HG02884 (cell line): Measurements from ENCODE around the gene CELA3A.
"Not testable (repeated sequence)": the region's sequence is repeated elsewhere in the genome, so short reads cannot be mapped to it uniquely, and the experiment has no call there.

Experiments
- ATAC-seq: cut with Tn5 transposase; IDR thresholded peaks from one replicate; pipeline ENCODE4 v1.9.1; 2021; ENCODE audit warnings: mild to moderate bottlenecking, moderate library complexity; ENCODE audit not compliant: unreplicated experiment

Gene CELA3A

GRCh38 chr1:21980515-21981220 is 20.8 kb upstream of the CELA3A start:
- not testable (repeated sequence) for ATAC-seq

- ATAC-seq: not testable (repeated sequence)
Measured at GRCh38 chr1:21981253-21981652, 20.2 kb upstream of the CELA3A start.

- not testable (repeated sequence) for ATAC-seq
Measured at GRCh38 chr1:21982122-21982521, 19.3 kb upstream of the CELA3A start.

DNA sequence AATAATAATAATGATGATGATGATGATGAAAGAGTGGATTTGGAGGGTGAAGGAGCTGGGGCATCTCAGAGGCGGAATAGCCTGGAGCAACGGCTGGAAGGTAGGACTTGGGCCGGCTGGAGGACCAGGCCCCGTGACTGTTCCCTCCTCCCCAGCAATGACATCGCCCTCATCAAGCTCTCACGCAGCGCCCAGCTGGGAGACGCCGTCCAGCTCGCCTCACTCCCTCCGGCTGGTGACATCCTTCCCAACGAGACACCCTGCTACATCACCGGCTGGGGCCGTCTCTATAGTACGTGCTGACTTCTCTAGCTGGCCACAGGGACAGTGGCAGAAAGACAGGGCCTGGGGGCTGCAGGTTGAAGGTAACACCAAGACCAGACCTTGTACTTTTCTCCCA is 17.9 kb upstream of the CELA3A start:
- not testable (repeated sequence) for ATAC-seq

- ATAC-seq: not testable (repeated sequence)
Measured at GRCh38 chr1:21985893-21986292, 15.6 kb upstream of the CELA3A start.

- ATAC-seq: not testable (repeated sequence)
Measured at GRCh38 chr1:21986386-21986785, 15.1 kb upstream of the CELA3A start.

DNA sequence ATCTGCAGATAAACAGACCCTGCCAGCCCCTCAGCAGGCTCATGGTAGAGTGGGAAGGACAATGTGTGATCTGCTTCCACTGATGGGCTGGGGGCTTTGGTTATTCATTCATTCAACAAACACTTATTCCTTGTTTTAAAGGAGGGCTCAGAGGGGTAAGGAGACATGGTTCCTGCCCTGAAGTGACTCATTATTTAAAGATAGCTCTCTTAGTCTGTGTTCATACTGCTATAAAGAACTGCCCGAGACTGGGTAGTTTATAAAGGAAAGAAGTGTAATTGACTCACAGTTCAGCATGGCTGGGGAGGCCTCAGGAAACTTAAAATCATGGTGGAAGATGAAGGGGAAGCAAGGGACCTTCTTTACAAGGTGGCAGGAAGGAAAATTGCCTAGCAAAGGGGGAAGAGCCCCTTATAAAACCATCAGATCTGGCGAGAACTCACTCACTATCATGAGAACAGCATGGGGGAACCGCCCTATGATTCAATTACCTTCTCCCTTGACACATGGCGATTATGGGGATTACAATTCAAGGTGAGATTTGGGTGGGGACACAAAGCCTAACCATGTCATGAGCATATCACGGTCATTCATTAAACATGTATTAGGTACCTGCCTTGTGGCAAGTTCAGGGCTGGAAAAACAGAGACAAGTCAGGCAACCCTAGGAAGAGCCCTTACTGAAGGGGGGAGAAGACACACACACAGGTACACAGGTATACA is 11.6 kb upstream of the CELA3A start:
- ATAC-seq: not testable (repeated sequence)

DNA sequence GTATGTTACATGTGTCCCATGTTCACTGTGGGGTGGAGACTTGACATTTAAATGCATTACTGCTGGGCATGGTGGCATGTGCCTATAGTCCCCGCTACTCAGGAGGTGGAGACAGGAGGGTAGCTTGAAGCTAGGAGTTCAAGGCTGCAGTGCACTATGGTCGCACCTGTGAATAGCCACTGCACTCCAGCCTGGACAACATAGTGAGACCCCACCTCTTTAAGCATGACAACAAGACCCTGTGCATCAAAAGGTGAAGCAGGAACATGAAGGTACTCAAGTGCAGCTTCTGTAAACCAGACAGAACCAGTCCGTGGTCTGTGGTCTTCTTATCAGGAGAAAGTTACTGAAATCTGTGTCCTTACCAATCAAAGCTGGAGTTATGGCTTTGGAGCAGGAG is 9.3 kb upstream of the CELA3A start:
- ATAC-seq: not testable (repeated sequence)

DNA sequence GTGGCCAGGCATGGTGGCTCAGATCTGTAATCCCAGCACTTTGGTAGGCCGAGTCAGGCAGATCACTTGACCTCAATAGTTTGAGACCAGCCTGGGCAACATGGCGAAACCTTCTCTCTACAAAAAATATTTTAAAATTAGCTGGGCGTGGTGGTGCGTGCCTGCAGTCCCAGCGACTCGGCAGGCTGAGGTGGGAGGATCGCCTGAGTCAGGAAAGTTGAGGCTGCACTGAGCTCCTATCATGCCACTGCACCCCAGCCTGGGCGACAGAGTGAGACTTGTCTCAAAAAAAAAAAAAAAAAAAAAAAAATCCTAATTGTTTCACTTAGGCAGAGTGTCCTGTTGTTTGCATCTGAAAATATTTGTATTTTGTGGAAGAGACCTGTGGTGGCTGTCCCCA is 6.7 kb upstream of the CELA3A start:
- not testable (repeated sequence) for ATAC-seq

DNA sequence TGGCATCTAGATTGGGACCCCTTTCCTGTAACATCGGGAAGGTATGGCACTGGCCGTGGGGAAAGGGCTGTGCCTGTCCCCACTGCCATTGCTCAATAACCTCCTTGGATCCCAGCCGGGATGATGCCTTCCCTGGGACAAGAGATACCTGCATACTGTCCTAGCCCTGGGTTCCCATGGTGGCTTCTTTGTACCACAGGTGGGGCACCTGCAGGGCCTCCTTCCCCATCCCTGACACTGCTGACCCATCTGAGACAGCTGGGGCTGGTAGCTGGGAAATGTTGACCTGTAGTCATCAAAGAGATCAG is 4.8 kb upstream of the CELA3A start:
- ATAC-seq: not testable (repeated sequence)

GRCh38 chr1:21997891-21998623 is 3.4 kb upstream of the CELA3A start:
- ATAC-seq: not testable (repeated sequence)

- ATAC-seq: not testable (repeated sequence)
Measured at GRCh38 chr1:21998624-21999294, 2.7 kb upstream of the CELA3A start.

DNA sequence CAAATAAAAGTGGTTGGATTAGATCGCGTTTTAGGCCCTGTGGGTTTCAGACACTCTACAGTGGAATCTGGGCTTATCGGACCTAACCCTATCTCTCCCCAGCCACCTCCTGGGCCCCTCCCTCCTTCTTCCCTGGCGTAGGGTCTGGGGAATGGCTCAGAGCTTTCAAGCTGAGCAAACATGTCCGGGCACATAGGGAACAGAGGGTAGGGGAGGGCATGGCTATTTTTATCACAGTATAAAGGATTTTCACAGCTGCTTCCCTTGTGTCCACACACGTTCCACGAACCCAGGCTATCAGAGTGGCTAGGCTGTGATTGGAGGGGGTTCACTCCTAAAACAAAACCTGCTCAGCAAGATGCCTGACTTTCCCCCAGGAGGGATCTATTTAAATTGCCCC is 1.8 kb upstream of the CELA3A start:
- ATAC-seq: not testable (repeated sequence)

GRCh38 chr1:22002461-22002860 is 1.0 kb downstream of the CELA3A start:
- not testable (repeated sequence) for ATAC-seq

DNA sequence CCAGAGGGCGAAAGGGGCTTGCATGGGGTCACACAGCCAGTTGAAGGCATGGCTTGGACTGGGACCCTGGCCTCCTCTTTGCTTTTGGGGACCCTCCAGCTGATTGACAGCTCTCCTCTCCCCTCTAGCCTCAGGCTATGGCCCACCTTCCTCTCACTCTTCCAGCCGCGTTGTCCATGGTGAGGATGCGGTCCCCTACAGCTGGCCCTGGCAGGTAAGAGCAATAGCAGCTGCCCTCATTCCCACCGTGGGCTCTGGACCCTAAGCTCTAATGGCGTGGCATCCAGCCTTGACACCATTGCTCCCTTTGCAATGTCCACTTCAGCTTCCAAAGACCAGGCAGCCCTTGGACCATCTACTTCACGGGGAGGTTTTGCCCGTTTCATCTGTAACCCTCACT is 1.4 kb downstream of the CELA3A start:
- ATAC-seq: not testable (repeated sequence)

- not testable (repeated sequence) for ATAC-seq
Measured at GRCh38 chr1:22003959-22004358, 2.5 kb downstream of the CELA3A start.

DNA sequence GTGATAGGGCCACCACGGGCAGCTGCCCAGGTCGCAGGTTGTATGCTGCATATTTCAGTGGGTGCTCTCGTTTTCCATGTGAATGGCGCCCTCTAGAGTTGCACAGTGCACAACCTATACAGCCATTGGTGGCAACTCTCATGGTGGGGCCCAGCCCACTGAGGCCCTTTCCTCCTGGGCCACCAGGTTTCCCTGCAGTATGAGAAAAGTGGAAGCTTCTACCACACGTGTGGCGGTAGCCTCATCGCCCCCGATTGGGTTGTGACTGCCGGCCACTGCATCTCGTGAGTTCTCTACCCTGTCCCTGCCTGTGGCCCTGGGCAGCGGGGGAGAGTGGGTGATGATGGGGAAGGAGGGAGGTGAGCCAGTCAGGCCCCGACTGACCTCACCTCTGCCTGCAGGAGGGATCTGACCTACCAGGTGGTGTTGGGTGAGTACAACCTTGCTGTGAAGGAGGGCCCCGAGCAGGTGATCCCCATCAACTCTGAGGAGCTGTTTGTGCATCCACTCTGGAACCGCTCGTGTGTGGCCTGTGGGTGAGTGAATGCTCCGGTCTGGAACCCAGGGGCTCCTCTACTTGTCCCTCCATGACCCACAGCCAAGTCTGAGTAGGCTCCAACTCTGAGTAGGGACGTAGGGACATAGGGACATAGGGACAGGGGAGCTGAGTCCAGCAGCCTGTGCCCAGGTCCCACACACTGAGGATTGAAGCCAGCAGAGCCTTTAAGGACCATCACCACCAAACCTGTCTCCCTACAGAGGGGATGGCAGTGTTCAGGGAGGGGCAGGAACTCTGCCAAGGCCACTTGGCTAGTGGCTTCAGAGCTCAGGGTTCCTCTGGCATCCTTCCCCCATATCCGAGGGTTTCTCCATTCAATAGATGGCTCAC is 4.0 kb downstream of the CELA3A start:
- not testable (repeated sequence) for ATAC-seq

DNA sequence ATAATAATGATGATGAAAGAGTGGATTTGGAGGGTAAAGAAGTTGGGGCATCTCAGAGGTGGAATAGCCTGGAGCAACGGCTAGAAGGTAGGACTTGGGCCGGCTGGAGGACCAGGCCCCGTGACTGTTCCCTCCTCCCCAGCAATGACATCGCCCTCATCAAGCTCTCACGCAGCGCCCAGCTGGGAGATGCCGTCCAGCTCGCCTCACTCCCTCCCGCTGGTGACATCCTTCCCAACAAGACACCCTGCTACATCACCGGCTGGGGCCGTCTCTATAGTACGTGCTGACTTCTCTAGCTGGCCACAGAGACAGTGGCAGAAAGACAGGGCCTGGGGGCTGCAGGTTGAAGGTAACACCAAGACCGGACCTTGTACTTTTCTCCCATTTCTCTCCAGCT is 5.3 kb downstream of the CELA3A start:
- ATAC-seq: not testable (repeated sequence)

GRCh38 chr1:22007262-22007661 is 5.8 kb downstream of the CELA3A start:
- ATAC-seq: not testable (repeated sequence)

GRCh38 chr1:22009566-22009965 is 8.1 kb downstream of the CELA3A start:
- not testable (repeated sequence) for ATAC-seq
